HFF-Myc (cell line): ENCODE measurements around the gene TMEM123.
A peak's percentile ranks its signal among the peaks of the same experiment; 100 is the strongest.

ENCODE experiments used
- DNase-seq: peaks from one replicate; pipeline ENCODE4 v3.0.0-alpha.2; 2011; ENCODE audit warnings: low read depth; ENCODE audit errors: extremely low read depth
- H3K4me3 ChIP-seq: replicated peaks from 2 replicates; pipeline ENCODE4 v1.5.1; 2011; ENCODE audit warnings: low read depth, mild to moderate bottlenecking, control low read depth, low read length
- CTCF ChIP-seq: IDR thresholded peaks from 2 replicates; pipeline ENCODE4 v1.5.1; 2012; ENCODE audit warnings: mild to moderate bottlenecking, low read depth, low read length, control low read depth; ENCODE audit errors: missing control alignments

The TMEM123 gene

GRCh38 chr11:102459393-102459792, 6.8 kb upstream of the TMEM123 start:
- no peak for DNase-seq
- no peak for TF ChIP-seq CTCF

GRCh38 chr11:102458548-102458947, 6.0 kb upstream of the TMEM123 start:
- DNase-seq = no peak
- H3K4me3 ChIP-seq = no peak overlapping the region
- TF ChIP-seq CTCF = no peak

More at GRCh38 chr11:102459393-102459792, 6.8 kb upstream of the TMEM123 start:
- H3K4me3 ChIP-seq = no peak overlapping the region

GRCh38 chr11:102457865-102458264, 5.3 kb upstream of the TMEM123 start:
- TF ChIP-seq CTCF = no peak
- DNase-seq = no peak
- H3K4me3 ChIP-seq = no peak overlapping the region

GRCh38 chr11:102457056-102457677, 4.6 kb upstream of the TMEM123 start:
- H3K4me3 ChIP-seq = no peak overlapping the region
- no peak for DNase-seq

GRCh38 chr11:102456381-102456780, 3.8 kb upstream of the TMEM123 start:
- no peak for DNase-seq
- H3K4me3 ChIP-seq = no peak overlapping the region
- TF ChIP-seq CTCF = no peak

More at GRCh38 chr11:102457056-102457677, 4.6 kb upstream of the TMEM123 start:
- no peak for TF ChIP-seq CTCF

GRCh38 chr11:102453921-102454320, 1.4 kb upstream of the TMEM123 start:
- no peak overlapping the region for H3K4me3 ChIP-seq
- no peak for DNase-seq
- no peak for TF ChIP-seq CTCF

GRCh38 chr11:102453302-102453695, 734 bp upstream of the TMEM123 start:
- DNase-seq = no peak
- H3K4me3 ChIP-seq = peak overlapping the region; percentile 86
- no peak for TF ChIP-seq CTCF
